ENCODE data around the gene NUP188.

Gene NUP188

DNA sequence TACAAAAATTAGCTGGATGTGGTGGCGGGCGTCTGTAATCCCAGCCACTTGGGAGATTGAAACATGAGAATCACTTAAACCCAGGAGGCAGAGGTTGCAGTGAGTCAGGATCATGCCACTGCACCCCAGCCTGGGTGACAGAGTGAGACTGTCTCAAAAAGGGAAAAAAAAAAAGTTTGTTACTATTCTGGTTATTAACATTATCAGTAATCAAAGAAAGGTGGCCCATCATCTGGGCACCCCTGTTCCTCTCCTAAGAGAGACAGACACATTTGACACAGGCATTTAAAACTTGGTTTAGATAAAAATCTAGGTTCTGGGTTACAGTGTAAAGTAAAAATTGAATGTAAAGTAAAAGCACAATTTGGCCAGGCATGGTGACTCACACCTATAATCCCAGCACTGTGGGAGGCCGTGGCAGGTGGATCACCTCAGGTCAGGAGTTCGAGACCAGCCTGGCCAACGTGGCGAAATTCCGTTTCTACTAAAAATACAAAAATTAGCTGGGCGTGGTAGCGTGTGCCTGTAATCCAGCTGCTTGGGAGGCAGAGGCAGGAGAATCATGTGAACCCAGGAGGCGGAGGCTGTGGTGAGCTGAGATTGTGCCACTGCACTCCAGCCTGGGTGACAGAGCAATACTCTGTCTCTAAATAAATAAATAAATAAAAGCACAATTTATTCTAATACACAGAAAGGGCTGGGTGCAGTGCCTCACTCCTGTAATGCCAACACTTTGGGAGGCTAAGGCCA lies 43.5 kb upstream of the NUP188 start:
- H3K27me3 ChIP-seq (ENCODE audit: control insufficient read depth, low read length), result no peaks in the 10 kb centered on the region
- H3K36me3 ChIP-seq (ENCODE audit: control insufficient read depth, low read length), result peaks cover 21% of the 10 kb centered on the region
- H3K27ac ChIP-seq (ENCODE audit: low read depth, low read length), result no peak overlapping the region
- no peak for TF ChIP-seq EZH2phosphoT487 (IDR thresholded peaks at IDR 0.05; ENCODE audit: borderline replicate concordance, low read length)
- TF ChIP-seq, protein P1, sequence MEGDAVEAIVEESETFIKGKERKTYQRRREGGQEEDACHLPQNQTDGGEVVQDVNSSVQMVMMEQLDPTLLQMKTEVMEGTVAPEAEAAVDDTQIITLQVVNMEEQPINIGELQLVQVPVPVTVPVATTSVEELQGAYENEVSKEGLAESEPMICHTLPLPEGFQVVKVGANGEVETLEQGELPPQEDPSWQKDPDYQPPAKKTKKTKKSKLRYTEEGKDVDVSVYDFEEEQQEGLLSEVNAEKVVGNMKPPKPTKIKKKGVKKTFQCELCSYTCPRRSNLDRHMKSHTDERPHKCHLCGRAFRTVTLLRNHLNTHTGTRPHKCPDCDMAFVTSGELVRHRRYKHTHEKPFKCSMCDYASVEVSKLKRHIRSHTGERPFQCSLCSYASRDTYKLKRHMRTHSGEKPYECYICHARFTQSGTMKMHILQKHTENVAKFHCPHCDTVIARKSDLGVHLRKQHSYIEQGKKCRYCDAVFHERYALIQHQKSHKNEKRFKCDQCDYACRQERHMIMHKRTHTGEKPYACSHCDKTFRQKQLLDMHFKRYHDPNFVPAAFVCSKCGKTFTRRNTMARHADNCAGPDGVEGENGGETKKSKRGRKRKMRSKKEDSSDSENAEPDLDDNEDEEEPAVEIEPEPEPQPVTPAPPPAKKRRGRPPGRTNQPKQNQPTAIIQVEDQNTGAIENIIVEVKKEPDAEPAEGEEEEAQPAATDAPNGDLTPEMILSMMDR (IDR thresholded peaks at IDR 0.05; ENCODE audit: low read depth, low read length, poor library complexity, severe bottlenecking), result no peak
- H3K9me2 ChIP-seq (replicated peaks; ENCODE audit: control insufficient read depth, low read length), result no peaks in the 10 kb centered on the region
- no peaks in the 10 kb centered on the region for H4K20me1 ChIP-seq (ENCODE audit: control insufficient read depth, insufficient read depth, low read depth, low read length)
- H3K4me1 ChIP-seq (ENCODE audit: control insufficient read depth, low read length), result peaks cover 20% of the 10 kb centered on the region
- no peak overlapping the region for H3K4me2 ChIP-seq (ENCODE audit: low read length)
- H3K9me3 ChIP-seq (ENCODE audit: control insufficient read depth, insufficient read depth, low read length), result no peaks in the 10 kb centered on the region
- no peak overlapping the region for H3K4me3 ChIP-seq (ENCODE audit: low read length)
- H3F3A ChIP-seq (ENCODE audit: control insufficient read depth, insufficient read depth), result no peaks in the 10 kb centered on the region
- peaks cover 7% of the 10 kb centered on the region for H3K79me2 ChIP-seq (ENCODE audit: control insufficient read depth, low read length)

DNA sequence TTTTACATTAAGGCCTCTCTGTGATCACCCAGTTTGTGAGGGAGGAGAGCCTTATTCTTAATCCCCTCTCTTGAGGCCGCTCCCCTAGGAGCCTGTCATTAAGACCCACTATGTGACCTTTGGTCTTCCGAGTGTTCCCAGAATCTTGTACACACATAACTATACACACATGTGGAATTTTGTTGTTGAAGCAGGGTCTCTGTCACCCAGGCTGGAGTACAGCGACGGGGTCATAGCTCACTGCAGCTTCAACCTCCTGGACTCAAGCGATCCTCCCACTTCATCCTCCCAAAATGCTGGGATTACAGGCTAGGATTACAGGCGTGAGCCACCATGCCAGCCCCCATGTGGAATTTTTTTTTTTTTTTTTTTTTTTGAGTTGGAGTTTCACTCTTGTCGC lies 41.5 kb upstream of the NUP188 start:
- Histone ChIP-seq H3K9me2 (replicated peaks; ENCODE audit: control insufficient read depth, low read length) (no peaks in the 10 kb centered on the region), H3K27me3 (ENCODE audit: control insufficient read depth, low read length) (no peaks in the 10 kb centered on the region), H3K4me2 (ENCODE audit: low read length) (no peak overlapping the region), H3K79me2 (ENCODE audit: control insufficient read depth, low read length) (peaks cover 7% of the 10 kb centered on the region), H3K27ac (ENCODE audit: low read depth, low read length) (no peak overlapping the region), H3K9me3 (ENCODE audit: control insufficient read depth, insufficient read depth, low read length) (no peaks in the 10 kb centered on the region), H3K36me3 (ENCODE audit: control insufficient read depth, low read length) (peaks cover 30% of the 10 kb centered on the region), H4K20me1 (ENCODE audit: control insufficient read depth, insufficient read depth, low read depth, low read length) (no peaks in the 10 kb centered on the region), H3K4me1 (ENCODE audit: control insufficient read depth, low read length) (peaks cover 20% of the 10 kb centered on the region), H3F3A (ENCODE audit: control insufficient read depth, insufficient read depth) (no peaks in the 10 kb centered on the region), H3K4me3 (ENCODE audit: low read length) (no peak overlapping the region)
- no peak for TF ChIP-seq EZH2phosphoT487 (IDR thresholded peaks at IDR 0.05; ENCODE audit: borderline replicate concordance, low read length)
- TF ChIP-seq, protein P1 (IDR thresholded peaks at IDR 0.05; ENCODE audit: low read depth, low read length, poor library complexity, severe bottlenecking), result no peak

DNA sequence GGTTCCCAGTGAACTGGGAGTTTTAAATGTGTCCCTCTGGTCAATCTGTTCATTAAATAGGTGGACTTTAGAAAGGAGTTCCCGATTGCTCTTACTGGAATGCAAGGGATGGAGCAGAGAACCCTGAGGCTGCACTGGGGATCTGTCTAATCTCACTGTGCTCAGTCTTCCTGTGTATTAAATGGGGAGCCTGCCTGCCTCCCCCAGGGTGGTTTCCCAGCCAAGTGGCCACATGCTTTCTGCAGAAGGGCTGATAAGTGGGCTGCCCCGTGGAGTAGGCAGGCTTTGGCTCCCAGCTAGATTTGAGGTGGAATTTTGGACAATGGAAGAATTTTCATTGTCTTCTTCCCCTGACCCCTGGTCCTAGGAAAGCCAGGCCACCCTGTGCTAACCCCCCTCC lies 40.8 kb upstream of the NUP188 start:
- no peak overlapping the region for H3K4me3 ChIP-seq (ENCODE audit: low read length)
- H3K9me2 ChIP-seq (replicated peaks; ENCODE audit: control insufficient read depth, low read length), result no peaks in the 10 kb centered on the region
- TF ChIP-seq EZH2phosphoT487 (IDR thresholded peaks at IDR 0.05; ENCODE audit: borderline replicate concordance, low read length), result no peak
- TF ChIP-seq, protein P1 (IDR thresholded peaks at IDR 0.05; ENCODE audit: low read depth, low read length, poor library complexity, severe bottlenecking), result no peak
- peaks cover 7% of the 10 kb centered on the region for H3K79me2 ChIP-seq (ENCODE audit: control insufficient read depth, low read length)
- H3K9me3 ChIP-seq (ENCODE audit: control insufficient read depth, insufficient read depth, low read length), result no peaks in the 10 kb centered on the region
- peaks cover 15% of the 10 kb centered on the region for H3K4me1 ChIP-seq (ENCODE audit: control insufficient read depth, low read length)
- no peaks in the 10 kb centered on the region for H4K20me1 ChIP-seq (ENCODE audit: control insufficient read depth, insufficient read depth, low read depth, low read length)
- no peaks in the 10 kb centered on the region for H3K27me3 ChIP-seq (ENCODE audit: control insufficient read depth, low read length)
- peaks cover 30% of the 10 kb centered on the region for H3K36me3 ChIP-seq (ENCODE audit: control insufficient read depth, low read length)
- no peak overlapping the region for H3K4me2 ChIP-seq (ENCODE audit: low read length)
- H3F3A ChIP-seq (ENCODE audit: control insufficient read depth, insufficient read depth), result no peaks in the 10 kb centered on the region
- no peak overlapping the region for H3K27ac ChIP-seq (ENCODE audit: low read depth, low read length)

Measured in DOHH2 (cell line).